Umbilical cord (tissue), 2 donors: ENCODE measurements around the gene PTEN. TPM values are rescaled to one million over a fixed set of nuclear protein-coding genes. Genes with fewer than 3 reads are reported as not detected.

ENCODE experiments used
- DNase-seq: peaks from one replicate; pipeline ENCODE4 v3.0.0-alpha.2; 2015; ENCODE audit warnings: low spot score
- total RNA-seq: library from RNA; depleted of rRNA; stranded (reverse); fragments of >200 nt; gene quantifications from one replicate; pipeline ENCODE4 v1.2.3, GENCODE V29; 2014; ENCODE audit warnings: low replicate concordance; ENCODE audit not compliant: insufficient read depth

PTEN gene
- total RNA-seq, 1 donor from 2014 or later, result 114 TPM

DNA sequence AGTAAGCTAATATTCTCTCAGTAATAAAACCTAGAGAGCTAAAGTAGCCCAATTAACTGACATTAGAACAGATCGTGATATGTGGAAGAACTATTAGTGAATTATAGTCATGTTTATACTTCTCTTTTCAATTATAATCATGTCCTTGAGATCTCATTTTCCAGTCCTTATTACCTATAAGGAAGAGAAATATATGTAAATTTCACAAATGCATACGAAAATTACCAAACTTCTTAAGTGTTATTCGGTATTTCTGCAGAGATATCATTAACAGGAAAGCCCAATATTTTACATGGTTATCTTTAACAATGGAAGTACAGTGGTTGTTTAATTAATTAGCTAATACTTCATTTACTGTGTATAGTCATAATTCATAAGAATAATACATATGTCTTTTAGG, 110.7 kb downstream of the PTEN start:
- DNase-seq, result no peak

DNA sequence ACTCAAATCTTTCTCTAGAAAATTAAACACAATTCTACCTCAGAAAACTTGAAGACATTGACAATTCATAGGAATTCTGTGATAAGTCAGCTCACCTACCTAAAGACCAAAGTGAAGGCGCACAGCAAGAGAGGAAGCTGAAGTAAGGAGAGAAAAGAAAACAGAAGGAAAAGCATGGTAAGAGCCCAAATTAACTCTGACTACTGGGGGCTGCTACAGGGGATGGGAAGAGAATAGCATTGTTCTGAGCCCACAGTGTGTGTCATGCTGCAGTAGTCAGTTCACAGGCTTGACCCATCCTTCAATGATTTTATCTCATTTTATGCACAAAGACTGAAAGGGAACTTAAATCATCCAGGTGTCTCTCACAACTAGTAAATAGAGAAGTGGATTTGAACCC, 111.3 kb downstream of the PTEN start:
- DNase-seq, result no peak

DNA sequence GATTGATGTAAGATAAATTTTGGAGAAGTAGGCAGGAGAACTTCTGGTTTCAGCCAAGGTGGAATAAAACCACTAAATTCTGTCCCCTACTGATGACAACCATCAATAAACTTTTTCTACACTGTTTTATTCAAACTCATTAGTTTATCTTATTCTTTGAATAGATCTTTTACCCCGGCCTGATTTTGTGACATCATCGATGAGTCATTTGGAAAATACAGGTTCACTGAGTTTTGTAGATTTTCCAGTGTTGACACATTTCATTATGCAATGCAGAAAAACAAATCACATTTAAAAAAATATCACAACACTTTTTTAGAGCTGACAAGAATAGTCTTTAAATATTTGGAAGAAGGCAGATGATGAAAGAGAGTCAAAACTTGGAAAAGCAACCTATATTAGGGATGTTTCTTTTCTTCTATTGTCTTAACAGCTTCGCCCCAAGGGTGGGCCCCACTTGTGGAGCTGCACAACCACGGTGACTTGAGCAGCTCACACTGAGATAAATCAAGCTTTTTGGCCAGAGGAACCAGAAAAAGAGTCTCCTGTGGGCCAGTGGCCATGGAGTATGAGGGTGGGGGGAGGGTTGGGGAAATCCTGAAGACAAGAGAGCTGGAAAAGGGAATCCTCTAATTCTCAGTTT, 112.8 kb downstream of the PTEN start:
- no peak for DNase-seq

DNA sequence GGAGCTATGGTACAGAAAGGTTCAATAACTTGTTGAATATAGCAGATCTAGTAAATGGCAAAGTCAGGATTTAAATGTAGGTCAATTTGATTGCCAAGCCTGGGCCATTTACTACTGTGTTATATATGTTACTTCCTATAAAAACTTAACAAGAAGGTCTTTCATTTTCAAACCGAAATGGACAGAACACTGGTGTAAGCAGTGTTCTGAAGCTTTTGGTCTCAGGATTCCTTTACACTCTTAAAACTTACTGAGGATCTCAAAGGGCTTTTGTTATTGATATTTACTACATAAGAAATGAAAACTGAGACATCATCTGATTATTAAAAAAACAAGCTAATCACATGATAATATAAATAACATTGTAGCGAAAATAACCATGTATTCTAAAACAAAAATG, 114.7 kb downstream of the PTEN start:
- DNase-seq, result no peak

DNA sequence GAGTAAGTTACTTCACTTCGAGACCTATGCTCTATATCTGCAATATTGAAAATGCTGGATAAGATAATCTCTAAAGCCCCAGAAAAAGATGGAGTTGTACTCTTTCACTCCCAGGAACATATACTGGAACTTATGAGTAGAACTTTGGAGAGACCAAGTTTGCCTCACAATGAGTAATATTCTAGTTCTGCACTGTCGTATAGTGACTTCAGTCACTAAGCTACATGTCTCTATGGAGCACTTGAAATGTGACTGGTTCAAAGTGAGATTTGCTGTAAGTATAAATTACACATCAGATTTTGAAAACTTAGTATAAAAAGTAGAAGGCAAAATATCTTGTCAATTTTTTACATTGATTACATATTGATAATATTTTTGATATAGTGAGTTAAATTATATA, 116.4 kb downstream of the PTEN start:
- no peak for DNase-seq

DNA sequence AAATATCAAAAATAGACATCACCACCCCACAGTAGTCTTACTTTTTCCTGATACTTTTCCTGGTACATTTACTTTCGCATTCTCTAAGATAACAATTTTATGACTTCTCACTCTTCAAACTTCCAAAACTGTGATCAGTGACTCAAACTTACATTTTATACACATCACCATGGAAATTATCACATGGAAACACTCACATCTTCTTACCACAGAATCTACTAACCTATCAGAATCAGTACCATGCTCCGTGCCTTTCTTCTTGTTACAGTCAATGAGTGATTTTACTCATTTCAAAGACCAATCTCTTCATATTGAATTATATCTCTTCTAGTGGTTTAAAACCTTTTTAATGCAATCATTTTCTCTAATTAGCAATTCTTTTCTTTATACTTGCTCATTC, 120.3 kb downstream of the PTEN start:
- DNase-seq, result no peak

DNA sequence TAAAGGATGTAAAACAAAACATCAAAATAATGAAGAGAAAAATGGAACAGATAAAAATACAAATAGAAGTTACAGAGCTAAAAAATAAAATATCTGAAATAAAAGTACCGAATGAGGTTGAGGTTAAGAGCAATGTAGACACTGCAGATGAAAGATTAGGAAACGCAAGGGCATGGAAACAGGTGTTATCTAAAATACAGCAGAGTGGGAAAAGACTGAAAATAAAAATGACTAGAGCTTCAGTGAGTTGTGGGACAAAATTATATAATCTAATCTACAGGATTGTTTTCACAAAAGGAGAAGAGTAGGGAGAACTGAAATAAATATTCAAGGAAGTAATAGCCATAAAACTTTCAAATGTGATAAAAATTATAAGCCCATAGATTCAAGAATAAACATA, 123.8 kb downstream of the PTEN start:
- DNase-seq, result no peak

DNA sequence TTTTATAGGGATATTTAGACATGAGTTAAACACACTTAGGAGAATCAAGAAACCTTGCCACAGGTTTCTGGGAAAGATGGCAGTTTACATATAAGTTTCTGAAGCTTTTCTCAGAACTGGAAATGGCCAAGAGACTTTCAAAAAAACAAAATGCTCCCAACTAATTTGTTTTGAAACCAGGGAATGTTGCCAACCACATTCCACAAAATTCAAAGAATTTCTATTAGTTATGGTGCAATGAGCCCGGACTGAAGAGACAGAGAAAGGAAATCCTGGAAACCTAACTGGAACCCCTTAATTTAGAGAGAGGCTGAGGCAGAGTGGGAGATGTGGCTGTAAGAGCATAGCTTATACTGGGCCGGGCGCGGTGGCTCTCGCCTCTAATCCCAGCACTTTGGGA, 128.5 kb downstream of the PTEN start:
- no peak for DNase-seq

DNA sequence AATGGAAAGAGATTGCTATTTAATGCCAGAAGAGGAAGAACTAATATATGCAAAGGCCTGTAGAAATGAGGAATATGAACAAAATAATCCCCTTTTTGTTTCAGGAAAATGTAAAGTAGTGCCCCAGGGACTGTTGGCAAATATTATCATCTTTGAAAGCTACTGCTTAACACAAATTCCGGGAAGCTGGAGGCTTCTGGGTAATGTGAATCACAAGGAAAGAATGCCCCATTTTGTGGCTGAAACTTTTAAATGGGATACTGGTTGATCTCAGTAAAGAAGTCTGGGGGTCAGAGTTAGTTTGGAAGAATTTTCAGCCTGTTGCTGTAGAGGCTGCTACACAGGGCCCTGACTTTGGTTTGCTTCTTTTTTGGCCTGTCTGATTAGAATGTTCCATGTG, 141.0 kb downstream of the PTEN start:
- DNase-seq, result peak; percentile 45

DNA sequence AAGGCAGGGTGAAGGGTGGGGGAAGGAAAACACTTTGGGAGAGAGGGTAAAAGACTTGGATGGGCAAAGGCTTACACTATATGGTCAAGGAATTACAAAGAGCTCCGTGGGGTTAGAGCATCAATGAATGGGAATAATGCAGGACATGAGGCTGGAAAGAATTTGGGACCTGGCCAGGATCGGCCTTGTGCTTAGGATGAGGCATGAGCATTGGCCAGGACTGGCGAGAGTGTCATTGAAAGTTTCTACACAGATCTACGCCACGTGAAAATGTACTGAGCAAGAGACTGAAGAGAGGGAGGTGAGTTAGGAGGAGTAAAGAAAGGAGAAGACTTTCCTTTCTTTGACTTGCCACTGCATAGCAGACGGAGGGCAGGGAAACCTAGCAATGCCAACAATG, 142.8 kb downstream of the PTEN start:
- DNase-seq, result no peak

DNA sequence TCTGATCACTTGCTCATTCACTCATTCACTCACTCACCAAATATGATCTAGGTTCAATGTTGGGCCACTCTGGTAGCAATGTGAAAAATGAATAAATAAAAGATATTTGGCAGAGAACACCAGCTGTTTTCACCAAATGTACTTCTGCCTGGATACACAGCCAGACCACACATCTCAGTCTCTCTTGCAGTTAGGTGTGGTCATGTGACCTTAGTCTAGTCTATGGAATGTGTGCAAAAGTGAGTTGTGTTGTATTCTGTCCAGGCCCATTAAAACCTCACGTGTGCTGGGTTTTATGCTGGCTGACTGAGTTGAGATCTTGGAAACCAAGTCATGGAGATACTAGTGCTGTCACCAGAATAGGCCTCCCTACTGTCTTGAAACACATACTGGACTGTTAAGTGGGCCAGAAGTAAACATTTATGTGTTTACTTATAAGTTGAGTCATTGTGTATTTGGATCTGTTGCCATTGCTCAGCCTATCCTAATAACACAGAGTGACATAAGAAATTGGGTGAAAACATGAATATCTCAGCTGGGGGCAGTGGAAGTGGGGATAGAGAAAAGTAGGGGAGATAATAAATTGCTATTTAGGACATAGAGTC, 145.5 kb downstream of the PTEN start:
- no peak for DNase-seq

DNA sequence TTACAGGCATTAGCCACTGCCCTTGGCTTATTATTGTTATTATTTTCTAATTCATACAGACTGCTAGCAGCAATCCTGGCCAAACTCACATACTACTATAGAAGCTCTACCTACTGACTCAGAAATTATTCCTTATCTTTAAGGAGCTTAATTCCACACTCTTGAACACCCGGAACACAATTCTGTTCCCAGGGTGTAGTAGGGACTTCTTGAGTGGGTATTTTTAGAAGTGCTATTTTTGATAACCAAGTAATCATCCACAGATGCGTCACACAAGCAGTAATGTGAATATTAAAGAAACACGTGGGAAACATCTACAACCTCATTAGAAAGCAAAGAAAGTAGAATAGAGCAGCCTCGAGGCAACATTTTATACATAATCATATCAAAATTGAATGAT, 149.2 kb downstream of the PTEN start:
- DNase-seq, result no peak

DNA sequence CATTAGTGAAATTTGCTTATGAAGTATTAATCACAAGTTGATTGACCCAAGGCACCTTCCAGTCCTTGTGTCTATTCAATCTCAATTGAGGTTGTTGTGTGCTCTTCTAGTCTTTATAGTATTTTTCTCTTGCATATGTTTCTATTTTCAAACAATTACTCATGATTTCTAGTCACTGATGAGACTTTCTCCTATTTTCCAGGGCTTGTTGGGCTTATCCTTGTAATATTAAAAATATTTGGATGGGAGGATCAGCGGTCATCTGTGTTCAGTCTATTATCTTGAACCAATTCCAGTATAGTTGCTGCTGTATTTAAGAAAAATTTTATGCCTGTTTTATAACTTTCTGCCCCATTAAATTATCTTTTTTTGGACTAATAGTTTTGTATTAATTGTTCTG, 154.4 kb downstream of the PTEN start:
- DNase-seq, result no peak

DNA sequence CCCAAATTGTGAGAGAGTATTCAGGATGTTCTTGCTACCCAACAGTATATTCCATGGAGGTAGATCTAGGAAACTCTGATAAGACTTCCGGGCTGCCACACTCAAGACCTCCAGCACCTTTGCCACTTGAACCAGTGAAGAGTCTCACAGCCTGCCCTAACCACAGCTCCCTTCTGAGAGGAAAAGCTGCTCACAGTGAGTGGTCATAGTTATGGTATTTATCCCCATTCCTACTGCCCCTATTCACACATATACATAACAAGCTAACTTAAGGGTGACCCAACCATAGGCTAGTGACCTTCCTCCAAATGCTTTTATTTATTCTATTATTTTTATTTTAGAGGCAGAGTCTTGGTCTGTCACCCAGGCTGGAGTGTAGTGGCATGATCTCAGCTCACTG, 156.3 kb downstream of the PTEN start:
- no peak for DNase-seq

Other genes with a start within 250 kb of the PTEN start
- 45.5 TPM for gene PAPSS2, start 203.7 kb upstream of the PTEN start, total RNA-seq
- gene ATAD1, start 45.4 kb upstream of the PTEN start, total RNA-seq, result 35.2 TPM
- gene KLLN, start 92 bp upstream of the PTEN start, total RNA-seq, result 5.1 TPM